ENCODE data around the gene F2RL1.

DNA sequence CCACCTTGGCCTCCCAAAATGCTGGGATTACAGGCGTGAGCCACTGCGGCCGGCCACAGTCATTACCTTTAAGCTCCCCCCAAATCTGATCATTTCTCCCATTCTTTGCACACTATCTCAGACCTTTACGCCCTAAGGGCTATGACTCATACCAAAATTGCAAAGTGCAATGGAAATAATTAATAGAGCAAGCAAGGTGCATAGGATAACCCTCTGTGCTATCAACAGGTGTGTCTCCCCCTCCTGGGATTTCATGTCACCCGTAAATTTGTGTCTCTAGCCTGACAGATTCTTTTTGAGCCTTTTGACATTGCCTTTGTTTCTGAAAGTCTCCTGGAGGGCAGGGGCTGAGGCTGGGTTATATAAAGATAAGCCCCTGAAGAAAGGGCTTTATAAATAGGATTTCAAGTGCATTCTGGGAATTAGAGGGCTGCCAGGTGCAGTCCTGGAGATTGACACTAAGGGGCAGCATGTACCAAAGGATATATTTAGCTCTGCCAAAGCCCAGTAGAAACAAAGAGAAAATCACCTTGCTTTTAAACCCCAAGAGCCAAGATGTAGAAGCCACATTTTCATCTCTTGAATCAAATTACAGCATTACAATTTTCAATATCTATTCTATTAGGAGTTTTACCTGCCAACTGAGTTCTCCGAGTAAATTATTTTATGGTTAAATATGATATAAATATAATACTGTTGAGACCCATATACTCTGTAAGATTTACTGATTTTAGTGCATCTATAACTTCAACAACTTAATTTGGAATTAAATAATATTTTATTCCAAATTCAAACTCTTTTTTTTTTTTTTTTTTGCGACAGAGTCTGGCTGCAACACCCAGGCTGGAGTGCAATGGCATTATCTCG lies 49.2 kb downstream of the F2RL1 start:
- TF ChIP-seq CTCF (IDR thresholded peaks at IDR 0.05) (peak; percentile 54 to 87 (median 83)), POLR2A (IDR thresholded peaks at IDR 0.05) (no peak)
